ENCODE data around the gene BRINP2.

GRCh38 chr1:177190308-177190970 is 19.7 kb downstream of the BRINP2 start:
- TF ChIP-seq, protein P1, sequence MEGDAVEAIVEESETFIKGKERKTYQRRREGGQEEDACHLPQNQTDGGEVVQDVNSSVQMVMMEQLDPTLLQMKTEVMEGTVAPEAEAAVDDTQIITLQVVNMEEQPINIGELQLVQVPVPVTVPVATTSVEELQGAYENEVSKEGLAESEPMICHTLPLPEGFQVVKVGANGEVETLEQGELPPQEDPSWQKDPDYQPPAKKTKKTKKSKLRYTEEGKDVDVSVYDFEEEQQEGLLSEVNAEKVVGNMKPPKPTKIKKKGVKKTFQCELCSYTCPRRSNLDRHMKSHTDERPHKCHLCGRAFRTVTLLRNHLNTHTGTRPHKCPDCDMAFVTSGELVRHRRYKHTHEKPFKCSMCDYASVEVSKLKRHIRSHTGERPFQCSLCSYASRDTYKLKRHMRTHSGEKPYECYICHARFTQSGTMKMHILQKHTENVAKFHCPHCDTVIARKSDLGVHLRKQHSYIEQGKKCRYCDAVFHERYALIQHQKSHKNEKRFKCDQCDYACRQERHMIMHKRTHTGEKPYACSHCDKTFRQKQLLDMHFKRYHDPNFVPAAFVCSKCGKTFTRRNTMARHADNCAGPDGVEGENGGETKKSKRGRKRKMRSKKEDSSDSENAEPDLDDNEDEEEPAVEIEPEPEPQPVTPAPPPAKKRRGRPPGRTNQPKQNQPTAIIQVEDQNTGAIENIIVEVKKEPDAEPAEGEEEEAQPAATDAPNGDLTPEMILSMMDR (IDR thresholded peaks at IDR 0.05 in 4 of 5, conservative IDR thresholded peaks at IDR 0.05 in 1 of 5) = no peak
- TF ChIP-seq POLR2A (IDR thresholded peaks at IDR 0.05) = no peak
